ENCODE measurements around the gene TSPAN10.

The TSPAN10 gene

GRCh38 chr17:81686614-81687013 is 49.6 kb downstream of the TSPAN10 start:
- no peak for DNase-seq (ENCODE audit: low read depth in 1 of 2, low spot score in 1 of 2)

GRCh38 chr17:81687770-81688541 is 51.0 kb downstream of the TSPAN10 start:
- no peak for DNase-seq (ENCODE audit: low read depth in 1 of 2, low spot score in 1 of 2)

DNA sequence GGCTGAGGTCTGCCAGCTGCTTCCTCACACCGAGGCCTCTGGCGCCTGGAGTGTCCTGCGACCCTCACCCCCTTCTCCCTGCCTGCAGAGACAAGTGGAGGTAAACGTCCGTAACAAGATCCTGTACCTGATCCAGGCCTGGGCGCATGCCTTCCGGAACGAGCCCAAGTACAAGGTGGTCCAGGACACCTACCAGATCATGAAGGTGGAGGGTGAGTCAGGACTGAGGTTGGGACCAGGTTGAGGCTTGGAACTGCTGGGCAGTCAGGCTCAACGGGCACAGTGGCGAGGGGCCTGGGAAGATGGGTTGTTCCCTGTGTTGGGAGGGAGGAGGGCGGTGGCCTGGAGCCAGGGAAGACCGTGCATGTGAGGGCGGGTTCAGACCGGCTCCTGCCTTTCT is 51.6 kb downstream of the TSPAN10 start:
- no peak for DNase-seq (ENCODE audit: low read depth in 1 of 2, low spot score in 1 of 2)

GRCh38 chr17:81690066-81690465 is 53.1 kb downstream of the TSPAN10 start:
- no peak for DNase-seq (ENCODE audit: low read depth in 1 of 2, low spot score in 1 of 2)

DNA sequence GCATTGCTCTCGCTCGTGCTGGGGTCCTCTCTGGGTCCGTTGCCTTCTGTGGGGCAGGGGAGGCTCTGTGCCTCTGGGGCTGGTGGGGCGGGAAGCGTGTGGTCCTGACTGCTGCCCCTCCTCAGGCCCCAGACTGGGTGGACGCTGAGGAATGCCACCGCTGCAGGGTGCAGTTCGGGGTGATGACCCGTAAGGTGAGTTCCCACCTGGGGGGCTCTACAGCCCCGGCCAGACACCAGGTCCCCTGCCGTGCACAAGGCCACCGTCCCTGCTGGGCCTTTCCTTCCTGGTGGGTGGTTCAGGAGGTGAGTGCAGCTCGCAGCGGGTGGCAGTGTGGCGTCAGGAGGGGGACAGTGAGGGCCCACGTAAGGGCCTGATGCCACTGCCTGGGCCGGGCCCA is 53.6 kb downstream of the TSPAN10 start:
- no peak for DNase-seq (ENCODE audit: low read depth in 1 of 2, low spot score in 1 of 2)

GRCh38 chr17:81691196-81691595 is 54.2 kb downstream of the TSPAN10 start:
- DNase-seq (ENCODE audit: low read depth in 1 of 2, low spot score in 1 of 2), result no peak

DNA sequence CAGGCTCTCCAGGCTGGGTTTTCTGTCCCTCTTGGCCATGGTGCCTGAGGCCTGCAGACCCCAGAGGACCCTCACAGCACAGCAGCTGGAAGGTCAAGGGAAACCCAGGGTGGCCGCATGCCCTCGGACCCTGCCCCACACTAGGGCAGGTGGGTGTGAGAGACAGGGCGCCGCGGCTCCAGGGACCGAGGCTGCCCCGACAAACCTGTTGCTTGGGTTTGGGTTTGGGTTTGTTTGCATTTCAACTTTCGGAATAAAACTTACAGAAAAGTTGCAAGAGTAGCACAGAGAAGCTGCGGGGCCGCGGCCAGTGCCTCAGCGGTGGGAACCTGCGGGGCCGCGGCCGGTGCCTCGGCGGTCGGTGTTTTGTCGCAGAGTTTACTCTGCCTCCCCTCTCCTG is 54.6 kb downstream of the TSPAN10 start:
- DNase-seq (ENCODE audit: low read depth in 1 of 2, low spot score in 1 of 2), result no peak

- DNase-seq (ENCODE audit: low read depth in 1 of 2, low spot score in 1 of 2), result no peak
Observed at GRCh38 chr17:81693509-81694210, 56.7 kb downstream of the TSPAN10 start.

DNA sequence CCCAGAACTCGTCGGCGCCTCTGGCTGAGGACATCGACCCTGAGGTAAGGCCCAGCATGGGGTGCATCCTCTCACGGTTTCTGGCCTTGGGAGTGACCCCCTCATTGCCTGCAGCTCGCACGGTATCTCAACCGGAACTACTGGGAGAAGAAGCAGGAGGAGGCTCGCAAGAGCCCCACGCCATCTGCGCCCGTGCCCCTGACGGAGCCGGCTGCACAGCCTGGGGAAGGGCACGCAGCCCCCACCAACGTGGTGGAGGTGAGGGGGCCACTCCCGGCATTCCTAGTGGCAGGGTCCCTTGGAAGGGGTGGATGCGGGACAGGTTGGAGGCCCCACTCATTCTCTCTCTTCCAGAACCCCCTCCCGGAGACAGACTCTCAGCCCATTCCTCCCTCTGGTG is 57.8 kb downstream of the TSPAN10 start:
- no peak for DNase-seq (ENCODE audit: low read depth in 1 of 2, low spot score in 1 of 2)

- DNase-seq (ENCODE audit: low read depth in 1 of 2, low spot score in 1 of 2), result no peak
Observed at GRCh38 chr17:81695211-81695610, 58.2 kb downstream of the TSPAN10 start.

- no peak for DNase-seq (ENCODE audit: low read depth in 1 of 2, low spot score in 1 of 2)
Observed at GRCh38 chr17:81695801-81696200, 58.8 kb downstream of the TSPAN10 start.

DNA sequence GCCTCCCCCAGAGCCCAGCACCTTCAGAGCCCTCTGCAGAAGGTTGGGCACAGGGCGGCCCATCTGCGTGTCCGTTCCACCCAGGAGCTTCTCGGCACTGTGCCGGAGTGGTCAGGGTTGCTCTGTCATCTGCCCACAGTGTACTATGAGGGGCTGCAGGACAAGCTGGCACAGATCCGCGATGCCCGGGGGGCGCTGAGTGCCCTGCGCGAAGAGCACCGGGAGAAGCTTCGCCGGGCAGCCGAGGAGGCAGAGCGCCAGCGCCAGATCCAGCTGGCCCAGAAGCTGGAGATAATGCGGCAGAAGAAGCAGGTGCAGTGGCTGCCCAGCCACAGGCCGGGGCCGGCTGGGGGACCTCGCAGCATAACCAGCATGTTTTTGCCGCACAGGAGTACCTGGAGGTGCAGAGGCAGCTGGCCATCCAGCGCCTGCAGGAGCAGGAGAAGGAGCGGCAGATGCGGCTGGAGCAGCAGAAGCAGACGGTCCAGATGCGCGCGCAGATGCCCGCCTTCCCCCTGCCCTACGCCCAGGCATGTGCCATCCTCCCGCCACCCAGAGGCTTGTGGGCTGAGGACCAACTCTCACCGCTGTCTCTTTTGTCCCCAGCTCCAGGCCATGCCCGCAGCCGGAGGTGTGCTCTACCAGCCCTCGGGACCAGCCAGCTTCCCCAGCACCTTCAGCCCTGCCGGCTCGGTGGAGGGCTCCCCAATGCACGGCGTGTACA is 59.4 kb downstream of the TSPAN10 start:
- DNase-seq (ENCODE audit: low read depth in 1 of 2, low spot score in 1 of 2), result no peak

DNA sequence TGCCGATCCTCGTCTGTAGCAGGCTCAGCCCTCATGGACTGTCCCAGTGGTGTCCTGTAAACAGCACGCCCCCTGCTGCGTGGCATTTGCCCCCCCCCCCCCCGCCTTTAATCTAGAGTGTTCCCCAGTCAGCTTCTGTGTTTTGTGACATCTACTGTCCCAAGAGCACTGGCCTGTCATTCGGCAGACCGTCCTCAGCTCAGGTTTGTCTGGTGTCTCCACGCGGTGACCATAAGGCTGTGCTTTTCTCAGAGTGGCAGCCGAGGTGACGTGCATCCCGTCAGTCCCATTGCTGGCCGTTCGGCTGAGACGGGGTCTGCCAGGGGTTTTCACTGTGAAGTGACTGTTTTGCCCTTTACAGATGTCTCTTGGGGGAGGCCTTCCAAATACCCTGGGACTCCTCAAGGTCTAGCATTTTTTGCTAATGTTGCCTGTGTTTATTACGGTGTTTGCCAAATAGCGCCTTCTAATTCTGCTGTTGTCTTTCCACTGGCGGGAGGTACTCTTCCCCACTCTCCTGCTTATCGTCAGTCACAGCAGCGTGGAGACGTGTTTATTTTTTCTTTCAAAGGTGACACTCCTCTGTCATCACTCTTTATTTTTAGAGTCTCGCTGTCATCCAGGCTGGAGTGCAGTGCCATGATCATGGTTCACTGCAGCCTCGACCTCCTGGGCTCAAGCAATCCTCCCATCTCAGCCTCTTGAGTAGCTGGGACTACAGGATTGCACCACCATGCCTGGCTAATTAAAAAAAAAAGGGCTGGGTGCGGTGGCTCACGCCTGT is 60.5 kb downstream of the TSPAN10 start:
- no peak for DNase-seq (ENCODE audit: low read depth in 1 of 2, low spot score in 1 of 2)
